Measurements from ENCODE around the gene GIMAP6.

DNA sequence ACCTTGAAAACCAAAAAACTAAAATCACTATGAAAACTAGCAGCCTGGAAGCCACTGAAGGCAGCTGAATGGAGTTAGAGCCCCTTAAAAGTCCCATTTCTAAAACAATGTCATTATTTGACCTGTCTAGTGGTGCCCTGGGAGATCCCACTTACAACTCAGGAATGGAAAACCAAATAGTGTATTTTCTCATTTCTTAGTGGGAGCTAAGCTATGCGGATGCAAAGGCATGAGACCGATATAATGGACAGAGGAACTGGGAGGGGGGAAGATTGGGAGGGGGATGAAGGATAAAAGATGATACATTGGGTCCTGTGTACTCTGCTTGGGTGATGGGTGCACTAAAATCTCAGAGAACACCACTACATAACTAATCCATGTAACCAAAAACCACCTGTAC is 43.5 kb upstream of the GIMAP6 start:
- TF ChIP-seq POLR2A (IDR thresholded peaks at IDR 0.05; ENCODE audit: control extremely low read depth in 1 of 2, low read depth in 2 of 2, low read length in 2 of 2) = no peak
- no peak for TF ChIP-seq EP300 (IDR thresholded peaks at IDR 0.05; ENCODE audit: borderline replicate concordance in 1 of 2, low read depth in 2 of 2, low read length in 2 of 2)
- no peak for TF ChIP-seq TAF7 (optimal IDR thresholded peaks at IDR 0.05; ENCODE audit: borderline replicate concordance, low read depth, low read length)
- no peak for TF ChIP-seq CREB1 (IDR thresholded peaks at IDR 0.05)

All from H1 (cell line).